HG03108 (cell line): Measurements from ENCODE around the gene GPR158.
"Not testable (repeated sequence)": the region's sequence is repeated elsewhere in the genome, so short reads cannot be mapped to it uniquely, and the experiment has no call there.

Experiments
- ATAC-seq: cut with Tn5 transposase; IDR thresholded peaks from one replicate; pipeline ENCODE4 v1.9.1; 2021; ENCODE audit warnings: moderate library complexity; ENCODE audit not compliant: unreplicated experiment

GPR158 gene

DNA sequence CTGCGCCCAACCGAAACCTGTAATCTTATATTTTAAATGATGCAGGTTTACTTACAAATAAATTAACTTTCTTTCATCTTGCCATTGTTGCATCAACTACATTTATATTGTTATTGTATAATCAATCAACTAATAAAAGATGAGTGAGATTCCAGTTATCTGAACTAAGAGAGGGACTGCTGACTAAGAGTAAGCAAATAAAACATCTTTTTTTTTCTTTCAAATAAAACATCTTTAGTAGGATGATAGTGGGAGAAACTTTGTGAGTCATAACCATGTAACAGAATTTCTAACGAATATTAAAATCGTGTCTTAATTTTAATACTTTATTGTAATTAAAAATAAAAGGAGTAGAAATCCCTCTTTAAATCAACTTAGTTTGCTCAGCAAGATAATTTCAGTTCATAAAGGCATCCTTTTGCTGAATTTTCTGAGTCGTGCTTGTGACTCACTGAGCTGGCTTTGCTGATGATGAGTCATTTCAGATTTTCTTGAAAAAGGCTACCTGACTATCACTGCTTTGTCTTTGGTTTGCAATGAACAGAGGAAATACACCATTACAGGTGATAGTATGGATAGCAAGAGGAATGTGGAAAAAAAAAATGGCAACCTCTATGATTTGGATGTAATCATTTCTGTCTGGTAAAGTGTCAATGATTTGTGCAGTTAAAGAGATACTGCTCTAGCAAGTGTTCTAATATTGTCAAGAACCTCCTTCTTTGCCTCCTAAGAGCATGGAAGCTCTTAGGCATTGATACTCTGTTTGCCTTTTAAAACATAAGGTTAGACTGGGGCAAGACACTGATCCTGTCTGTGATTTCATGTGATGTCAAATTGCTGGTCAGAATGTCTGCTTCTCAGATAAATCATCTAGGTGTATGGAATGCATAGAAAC lies 119.5 kb downstream of the GPR158 start:
- no peak for ATAC-seq

DNA sequence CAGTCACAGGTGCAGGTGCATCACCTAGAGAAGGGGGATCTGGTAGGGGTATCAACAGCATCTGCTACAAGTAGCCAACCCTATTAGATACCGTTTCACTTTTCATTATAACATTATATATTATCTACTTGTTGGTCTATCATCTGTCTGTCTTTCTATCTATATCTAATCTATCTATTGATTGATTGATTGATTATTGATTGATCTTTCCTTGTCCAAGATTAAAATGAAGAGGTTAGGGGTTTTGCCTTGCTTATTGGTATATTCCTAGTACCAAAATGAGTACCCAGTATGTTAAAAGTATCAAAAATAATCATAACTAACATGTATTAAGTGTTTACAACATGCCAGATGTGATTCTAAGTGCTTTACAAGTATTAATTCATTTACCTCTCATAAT lies 121.5 kb downstream of the GPR158 start:
- no peak for ATAC-seq

DNA sequence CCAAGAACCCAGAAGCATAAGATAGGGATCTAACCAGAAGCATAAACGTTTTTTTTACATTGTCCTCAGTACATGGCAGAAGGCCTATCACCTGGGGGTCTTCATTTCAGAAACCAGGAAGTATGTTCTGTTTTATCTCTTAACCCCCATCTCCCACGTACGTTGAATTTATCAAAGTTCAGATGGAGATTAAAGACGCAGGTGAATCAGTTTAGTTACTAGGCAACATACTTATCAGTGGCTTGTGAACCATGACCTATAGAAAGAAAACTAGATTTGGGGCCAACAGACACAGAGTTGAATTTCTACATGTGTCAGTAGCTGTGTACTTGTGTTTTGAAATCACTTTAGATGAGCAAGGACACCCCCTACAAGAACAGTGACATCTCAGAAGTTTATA lies 122.7 kb downstream of the GPR158 start:
- no peak for ATAC-seq

DNA sequence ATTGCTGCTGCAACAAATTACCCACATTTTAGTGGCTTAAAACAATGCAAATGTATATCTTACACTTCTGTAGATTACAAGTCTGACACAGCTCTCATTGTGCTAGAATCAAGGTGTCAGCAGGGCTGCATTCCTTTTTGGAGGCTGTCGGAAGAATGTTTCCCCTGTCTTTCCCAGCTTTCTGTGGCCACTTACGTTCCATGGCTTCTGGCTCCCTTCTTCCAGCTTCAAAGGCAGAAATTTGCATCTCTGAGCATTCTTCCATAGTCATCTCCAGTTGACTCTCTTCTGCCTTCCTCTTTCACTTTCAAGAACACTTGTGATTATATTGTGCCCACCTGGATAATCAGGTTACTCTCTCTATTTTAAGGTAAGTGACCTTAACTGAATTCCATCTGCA lies 125.3 kb downstream of the GPR158 start:
- no peak for ATAC-seq

DNA sequence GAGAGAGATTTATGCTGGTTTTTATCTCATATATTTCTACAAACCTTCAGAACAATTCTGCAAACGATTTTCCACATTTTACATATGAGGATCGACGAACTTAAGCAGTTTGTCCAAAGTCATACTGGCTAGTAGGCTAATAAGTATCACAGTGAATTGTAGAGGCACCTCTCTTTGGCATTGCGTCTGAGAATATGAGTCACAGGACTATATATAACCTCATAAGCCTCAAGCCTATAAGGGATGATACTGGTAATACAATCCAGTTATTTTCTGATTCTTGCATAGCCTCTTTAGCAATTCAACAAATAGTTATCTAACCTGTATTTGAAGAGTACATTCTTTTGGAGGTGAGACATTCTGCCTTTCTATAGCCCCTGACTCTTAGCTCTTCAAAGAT lies 129.8 kb downstream of the GPR158 start:
- ATAC-seq, result no peak

DNA sequence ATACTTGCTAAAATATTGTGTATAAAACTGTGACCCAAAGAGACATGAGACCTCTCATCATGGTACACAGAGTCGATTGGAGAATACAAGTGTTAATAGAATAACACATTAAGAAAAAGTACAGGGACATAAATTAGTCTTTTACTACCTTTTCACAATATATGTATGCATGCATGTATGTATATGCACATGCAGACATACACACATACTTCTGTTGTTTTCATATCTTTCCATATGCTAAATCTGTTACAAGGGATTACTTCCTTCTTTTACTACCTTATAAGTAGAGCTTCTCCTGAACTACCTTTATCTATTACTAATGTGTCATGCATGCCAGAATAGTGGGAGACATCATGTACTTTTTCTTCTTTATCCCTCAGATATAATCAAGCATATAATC lies 131.6 kb downstream of the GPR158 start:
- no peak for ATAC-seq

DNA sequence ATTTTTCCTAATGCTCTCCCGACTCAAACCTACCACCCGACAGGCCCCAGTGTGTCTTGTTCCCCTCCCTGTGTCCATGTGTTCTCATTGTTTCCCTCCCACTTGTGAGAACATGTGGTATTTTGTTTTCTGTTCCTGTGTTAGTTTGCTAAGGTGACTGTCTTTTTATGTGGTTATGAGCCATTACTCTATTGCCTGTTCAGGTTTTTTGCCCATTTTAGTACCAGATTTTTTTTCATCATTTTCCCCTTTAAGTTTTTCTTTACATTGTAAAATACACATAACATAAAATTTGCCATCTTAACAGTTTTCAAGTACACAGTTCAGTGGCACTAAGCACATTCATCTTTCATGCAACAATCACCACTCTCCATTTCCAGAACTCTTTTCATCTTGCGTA lies 133.5 kb downstream of the GPR158 start:
- no peak for ATAC-seq

DNA sequence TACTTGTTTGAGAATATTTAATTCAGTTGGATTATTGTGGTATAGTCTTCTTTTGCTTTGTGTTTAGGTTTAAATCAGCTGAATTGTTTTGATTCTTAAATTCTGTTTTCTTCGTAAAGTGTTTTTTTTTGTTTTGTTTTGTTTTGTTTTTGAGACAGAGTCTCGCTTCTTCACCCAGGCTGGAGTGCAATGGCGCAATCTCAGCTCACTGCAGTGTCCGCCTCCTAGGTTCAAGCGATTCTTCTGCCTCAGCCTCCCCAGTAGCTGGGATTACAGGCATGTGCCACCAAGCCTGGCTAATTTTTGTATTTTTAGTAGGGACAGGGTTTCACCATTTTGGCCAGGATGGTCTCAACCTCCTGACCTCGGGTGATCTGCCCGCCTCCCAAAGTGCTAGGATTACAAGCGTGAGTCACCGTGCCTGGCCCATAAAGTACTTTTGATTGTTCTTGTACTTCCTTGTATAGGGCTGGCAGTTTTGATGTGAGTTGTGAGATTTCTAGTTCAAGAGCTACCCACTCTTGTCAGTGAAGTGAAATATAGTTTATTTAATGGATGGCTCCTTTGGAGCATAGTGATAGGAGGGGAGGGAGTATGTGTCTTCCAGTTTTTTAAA lies 142.9 kb downstream of the GPR158 start:
- ATAC-seq, result not testable (repeated sequence)

DNA sequence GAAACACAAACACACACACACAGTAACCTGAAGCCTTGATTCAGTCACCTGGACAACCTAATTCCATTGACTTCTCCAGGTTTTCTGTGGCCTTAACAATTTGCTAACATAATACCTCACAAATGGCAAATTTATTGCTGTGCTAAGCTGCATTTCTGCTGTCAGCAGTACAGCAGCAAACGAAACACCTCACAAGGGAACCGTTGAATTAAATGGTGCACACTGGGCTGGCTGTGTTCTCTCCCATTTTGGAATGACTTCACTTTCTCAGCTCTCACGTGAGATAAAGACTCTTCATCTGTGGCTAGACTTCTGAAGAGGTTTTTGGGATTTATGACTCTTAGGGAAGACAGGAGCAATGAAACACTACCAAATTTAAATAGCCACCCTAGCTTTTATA lies 152.5 kb downstream of the GPR158 start:
- ATAC-seq, result no peak

DNA sequence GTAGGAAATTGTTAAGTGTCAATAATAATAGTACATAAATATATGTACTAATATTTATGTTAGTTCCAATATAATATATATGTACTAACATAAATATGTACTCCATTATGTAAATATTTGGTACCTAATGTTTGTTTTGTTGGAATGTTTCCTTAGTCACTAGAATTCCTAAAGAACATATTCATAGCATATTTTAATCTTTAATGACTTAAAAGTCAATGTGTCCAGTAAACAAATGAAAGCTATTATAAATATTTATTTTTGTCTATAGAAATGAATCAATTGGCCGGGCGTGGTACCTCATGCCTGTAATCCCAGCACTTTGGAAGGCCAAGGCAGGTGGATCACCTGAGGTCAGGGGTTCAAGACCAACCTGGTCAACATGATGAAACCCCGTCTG lies 153.6 kb downstream of the GPR158 start:
- no peak for ATAC-seq

DNA sequence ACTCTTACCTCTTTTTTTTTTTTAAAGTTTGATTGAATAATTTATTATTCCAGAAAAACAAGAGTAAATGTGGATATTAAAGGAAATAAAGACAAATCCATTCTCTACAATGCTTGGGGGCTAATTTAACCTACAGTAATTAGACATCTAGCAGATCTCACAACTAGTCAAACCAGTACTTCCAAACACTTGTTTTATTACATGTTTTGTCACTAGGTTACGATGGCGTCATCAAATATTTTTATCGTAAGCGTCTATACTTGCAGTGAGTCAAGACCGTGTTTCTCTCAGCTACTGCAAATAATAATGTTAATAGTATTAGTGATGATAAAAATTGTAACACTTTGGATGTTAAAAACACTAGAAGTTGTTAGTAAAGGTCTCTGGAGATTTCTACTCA lies 154.8 kb downstream of the GPR158 start:
- ATAC-seq, result not testable (repeated sequence)

DNA sequence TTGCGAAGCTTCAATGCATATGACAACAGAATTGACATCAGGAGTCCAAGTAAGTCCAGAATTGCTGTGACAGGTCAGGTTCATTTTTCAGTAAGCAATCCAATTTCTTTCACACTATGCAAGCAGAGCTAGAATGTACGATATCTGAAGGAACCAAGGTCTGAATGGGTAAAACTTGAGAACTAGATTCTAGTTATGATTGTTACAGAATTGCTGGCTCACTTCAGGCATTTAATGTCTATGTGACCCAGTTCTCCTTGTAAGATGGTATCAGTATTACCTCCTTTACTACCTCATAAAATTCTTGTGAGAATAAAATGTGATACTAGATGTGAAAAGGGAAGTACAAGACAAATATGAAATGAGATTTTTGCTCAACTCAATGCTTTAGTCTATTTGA lies 159.6 kb downstream of the GPR158 start:
- ATAC-seq, result no peak

DNA sequence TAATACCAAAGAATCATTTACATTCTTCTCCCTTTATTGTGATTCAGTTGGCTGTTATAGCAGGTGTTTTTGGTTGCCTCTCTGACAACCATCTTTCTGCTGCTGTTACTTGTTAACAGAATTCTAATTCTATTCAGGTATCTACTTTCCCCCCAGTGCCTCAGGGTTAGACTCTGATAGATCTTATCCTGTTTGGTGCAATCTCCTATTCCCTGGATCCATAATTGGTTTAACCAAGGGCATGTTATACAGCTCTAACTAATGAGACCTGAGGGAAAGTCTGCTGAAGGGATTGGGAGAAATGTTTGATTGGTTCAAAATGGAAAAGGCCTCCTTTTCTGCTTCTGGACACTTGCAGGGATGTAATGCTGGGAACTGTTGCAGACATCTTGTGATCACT lies 161.5 kb downstream of the GPR158 start:
- ATAC-seq, result no peak

DNA sequence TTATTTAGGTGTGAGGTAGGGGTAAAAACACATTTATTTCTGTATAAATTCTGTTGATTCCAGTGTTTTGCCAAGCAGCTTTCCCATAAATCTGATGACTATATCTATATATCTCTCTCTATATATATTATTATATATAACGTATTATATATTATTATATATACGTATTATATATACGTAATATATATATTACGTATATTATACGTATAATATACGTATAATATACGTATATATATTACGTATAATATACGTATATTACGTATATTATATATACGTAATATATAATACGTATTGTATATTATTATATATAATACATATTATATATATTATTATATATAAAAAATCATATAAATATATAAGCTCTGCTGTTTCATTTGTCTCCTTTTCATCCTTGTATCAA lies 163.5 kb downstream of the GPR158 start:
- ATAC-seq, result no peak

DNA sequence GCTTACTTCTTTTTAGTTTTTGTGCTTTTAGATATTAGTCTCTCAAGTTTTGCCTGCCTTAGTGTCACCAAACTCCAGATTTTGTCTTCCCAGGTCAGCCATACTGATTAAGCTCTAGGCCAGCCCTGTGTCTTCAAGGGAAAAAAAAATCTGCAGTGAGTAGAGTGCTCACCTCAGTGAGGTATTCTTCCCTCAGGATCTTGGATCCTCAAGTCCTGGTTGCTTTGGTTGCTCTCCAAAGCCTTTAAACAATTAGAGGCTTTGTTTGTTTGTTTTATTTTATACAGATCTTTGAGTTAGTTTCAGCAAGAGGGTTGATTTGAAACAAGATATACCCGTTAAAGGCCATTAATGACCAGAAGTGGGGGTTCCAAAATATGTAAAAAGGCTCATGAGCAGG lies 165.2 kb downstream of the GPR158 start:
- ATAC-seq, result no peak

DNA sequence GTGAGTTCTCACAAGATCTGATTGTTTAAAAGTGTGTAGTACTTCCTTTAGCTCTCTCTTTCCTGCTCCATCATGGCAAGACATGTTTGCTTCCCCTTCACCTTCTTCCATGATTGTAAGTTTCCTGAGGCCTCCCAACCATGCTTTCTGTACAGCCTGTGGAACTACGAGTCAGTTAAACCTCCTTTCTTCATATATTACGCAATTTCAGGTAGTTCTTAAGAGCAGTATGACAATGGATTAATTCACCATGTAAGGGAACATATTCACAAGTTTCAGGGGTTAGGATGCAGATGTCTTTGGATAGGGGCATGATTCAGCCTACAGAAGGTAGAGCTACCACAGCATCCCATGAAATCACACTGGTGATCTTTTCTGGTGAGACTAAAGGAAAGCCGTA lies 174.7 kb downstream of the GPR158 start:
- ATAC-seq, result no peak

DNA sequence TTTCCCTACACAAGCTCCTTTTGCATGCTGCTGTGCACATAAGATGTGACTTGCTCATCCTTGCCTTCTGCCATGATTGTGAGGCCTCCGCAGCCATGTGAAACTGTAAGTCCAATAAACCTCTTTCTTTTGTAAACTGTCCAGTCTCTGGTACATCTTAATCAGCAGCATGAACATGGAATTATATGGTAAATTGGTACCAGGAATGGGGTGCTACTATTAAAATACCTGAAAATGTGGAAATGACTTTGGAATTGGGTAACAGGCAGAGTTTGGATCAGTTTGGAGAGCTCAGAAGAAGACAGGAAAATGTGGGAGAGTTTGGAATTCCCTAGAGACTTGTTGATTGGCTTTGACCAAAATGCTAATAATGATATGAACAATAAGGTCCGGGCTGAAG lies 181.8 kb downstream of the GPR158 start:
- ATAC-seq, result no peak

DNA sequence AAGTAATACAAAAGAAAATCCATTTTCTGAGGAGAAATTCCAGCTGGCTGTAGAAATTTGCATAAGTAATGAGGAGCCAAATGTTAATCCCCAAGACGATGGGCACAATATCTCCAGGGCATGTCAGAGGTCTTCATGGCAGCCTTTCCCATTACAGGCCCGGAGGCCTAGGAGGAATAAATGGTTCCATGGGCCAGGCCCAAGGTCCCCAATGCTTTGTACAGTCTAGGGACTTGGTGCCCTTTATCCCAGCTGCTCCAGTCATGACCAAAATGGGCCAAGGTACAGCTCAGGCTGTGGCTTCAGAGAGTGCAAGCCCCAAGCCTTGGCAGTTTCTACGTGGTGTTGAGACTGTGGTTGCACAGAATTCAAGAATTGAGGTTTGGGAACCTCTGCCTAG lies 182.5 kb downstream of the GPR158 start:
- no peak for ATAC-seq

DNA sequence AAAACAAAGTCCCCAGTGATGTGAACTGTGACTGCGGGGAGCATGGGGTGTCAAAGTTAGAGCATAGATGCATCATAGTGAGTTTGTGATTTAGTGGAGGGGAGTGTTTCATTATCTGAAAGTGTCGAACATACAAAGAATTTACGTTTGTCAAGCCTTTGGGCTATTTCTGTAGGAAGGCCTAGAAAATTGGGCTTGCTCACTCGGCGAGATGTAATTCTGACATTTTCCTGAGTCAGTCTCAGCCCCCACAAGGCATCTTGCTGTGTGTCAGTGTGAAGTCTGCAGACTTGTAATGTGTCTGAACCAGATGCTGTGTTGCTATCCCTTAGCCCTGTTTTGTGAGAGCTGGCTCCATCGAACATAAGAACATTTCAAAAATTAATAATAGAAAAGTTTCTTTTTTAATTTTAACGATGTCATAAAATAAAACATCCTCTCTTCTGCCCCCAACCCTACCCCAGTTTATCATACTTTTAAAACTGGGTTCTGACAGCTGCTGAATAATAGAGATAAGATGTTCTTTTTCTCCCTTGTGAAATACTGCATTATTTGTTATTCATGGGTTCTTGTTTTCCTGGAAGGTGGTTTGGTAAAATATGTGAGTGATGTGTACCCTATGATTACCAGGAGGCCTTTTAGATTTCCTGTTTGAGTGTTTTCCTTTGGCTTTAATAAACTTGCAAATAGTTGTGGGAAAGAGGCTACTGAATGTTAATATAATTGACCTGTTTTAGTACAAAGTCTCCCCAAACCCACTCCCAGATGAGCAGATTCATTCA lies 207.4 kb downstream of the GPR158 start:
- ATAC-seq, result no peak

DNA sequence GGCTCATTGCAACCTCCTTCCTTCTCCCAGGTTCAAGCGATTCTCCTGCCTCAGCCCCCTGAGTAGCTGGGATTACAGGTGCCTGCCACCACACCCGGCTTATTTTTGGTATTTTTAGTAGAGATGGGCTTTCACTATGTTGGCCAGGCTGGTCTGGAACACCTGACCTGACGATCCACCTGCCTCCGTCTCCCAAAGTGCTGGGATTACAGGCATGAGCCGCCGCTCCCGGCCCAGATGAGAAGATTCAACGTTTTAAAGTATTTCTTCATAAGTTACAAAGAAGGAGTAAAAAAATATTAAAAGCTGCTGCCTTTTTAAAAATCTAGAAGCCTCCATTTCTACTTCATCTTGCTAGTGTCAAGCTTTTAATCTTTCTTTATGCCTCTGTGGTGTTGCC lies 208.1 kb downstream of the GPR158 start:
- ATAC-seq, result not testable (repeated sequence)

DNA sequence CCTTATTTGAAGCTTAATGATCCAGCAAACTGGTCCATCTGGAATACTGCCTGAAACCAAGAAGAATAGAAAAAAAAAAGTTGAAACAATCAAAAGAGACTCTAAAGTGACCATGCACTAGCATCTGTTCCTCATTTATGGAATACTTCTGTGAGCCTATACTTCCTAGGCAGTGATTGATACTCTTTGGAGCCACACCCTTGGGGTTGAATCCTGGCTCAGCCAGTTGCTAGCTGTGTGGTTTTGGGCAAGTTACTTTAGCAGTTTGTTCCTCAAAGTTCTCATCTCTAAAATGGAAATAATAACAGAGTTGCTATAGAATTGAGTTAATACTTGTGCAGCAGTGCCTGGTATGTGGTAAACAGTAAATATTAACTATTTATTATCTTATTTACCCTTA lies 208.9 kb downstream of the GPR158 start:
- no peak for ATAC-seq

DNA sequence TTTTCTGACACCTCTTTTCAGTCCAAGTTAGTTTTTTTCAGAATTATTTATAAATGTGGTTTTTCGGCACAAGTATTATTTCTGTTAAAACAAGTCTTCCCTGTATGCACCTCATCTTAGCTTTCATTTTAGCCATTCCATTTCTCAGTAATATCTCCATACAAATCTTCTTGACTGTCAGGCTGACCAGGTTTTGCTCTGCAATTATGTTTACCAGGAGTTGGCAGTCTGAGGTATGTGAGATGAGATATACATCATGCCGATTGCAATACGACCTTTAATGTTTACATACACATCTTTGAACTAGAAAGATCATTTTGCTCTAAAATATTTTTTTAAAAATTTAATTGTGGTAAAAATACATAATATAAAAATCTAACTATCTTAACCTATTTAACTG lies 209.8 kb downstream of the GPR158 start:
- no peak for ATAC-seq
